ENCODE measurements around the gene OR6C70.
"Not testable (repeated sequence)": the region's sequence is repeated elsewhere in the genome, so short reads cannot be mapped to it uniquely, and the experiment has no call there.

The OR6C70 gene

DNA sequence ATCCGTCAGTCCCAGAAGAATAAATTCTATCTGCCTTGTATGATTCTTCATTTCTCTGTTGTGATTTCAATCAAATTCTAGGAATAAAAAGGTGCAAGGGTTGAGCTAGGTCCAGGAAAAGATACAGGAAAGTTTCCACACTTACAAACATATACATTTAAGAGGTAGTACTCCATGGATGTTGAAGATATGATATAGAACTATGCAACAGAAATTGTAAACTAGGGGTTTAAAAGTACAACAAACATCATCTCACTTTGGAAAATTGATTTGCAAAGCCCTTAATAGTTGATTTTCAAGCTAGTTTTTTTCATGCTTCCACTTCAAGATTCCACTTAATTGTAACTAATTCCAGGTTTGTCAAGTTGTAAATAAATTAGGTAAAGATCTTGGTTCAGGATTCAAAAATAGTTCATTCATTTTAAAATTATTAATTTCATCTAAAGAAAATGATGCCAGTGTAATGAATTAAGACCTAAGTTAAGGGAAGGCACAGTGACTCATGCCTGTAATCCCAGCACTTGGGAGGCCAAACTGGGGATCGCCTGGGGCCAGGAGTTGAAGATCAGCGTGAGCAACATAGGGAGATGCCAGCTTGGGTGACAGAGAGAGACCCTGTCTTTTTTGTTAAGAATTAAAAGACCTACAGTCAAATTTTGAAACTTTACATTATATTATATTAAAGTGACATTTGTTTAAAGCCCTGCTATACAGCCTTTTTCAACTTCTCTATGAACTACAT lies at the start of gene OR6C70:
TSS of gene OR6C70 (minus strand) at position 51 of the 742 bp plus-strand sequence. CDS start at position 51, 0 bp downstream.
- no peak for DNase-seq

DNA sequence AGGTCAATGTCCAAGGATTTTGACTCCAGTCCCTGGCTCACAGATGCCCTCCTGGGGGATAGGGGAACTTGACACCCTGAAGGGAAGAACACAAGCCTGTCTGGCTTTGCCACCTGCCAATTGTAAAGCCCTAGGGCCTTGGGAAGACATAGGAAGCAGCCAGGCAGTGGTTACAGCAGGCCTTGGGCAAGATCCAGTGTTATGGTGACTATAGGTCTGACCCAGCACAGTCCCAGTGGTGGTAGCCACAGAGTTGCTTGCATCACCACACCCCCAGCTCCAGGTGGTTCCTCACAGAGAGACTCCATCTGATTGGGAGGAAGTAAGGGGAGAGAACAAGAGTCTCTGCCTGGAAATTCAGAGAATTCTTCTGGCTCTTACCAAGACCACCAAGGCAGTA lies 46.5 kb upstream of the OR6C70 start:
- DNase-seq, result no peak

DNA sequence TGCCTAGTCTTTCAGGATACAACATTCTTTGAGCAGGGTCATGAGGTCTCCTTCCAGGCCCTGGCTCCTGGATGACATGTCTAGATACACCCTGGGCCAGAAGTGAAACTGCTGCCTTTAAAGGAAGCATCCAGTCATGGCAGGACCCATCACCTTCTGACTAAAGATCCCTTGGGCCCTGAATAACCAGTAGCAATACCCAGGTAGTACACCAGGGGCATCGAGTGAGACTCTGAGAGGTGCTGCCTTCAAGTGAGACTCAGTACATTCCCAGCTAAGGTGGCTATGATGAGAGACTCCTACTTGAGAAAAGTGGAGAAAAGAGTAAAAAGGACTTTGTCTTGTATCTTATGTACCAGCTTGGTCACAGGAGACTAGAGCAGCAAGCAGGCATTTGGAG lies 45.8 kb upstream of the OR6C70 start:
- no peak for DNase-seq

DNA sequence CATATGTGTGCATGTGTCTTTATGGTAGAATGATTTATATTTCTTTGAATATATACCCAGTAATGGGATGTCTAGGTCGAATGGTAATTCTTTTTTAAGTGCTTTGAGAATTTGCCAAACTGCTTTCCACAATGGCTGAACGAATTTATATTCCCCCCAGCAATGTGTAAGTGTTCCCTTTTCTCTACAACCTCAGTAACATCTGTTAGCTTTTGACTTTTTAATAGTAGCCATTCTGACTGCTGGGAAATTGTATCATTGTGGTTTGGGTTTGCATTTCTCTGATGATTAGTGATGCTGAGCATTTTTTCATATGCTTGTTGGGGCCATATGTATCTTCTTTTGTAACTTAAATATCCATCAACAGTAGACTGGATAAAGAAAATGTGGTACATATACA lies 31.7 kb upstream of the OR6C70 start:
- no peak for DNase-seq

DNA sequence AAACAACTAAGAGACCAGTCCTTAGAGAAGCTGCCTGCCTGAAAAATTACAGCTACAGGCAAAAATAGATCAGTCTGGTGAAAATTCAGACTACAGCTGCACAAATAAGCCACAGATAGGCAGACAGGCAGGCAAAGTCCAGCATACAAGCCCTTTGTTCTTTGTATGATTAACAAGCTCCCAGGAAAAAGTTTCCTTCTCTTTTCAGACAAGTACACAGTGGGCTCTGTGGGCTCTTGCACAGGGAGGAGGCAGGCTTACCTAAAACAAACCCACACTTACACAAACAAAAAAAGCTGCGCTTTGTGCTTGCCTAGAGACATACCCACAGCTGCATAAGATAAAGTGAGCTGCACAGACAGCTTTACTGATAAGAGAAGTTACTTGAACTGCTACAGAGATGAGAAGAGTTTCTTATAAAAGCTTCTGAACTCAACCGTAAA lies 29.9 kb upstream of the OR6C70 start:
- DNase-seq, result no peak

DNA sequence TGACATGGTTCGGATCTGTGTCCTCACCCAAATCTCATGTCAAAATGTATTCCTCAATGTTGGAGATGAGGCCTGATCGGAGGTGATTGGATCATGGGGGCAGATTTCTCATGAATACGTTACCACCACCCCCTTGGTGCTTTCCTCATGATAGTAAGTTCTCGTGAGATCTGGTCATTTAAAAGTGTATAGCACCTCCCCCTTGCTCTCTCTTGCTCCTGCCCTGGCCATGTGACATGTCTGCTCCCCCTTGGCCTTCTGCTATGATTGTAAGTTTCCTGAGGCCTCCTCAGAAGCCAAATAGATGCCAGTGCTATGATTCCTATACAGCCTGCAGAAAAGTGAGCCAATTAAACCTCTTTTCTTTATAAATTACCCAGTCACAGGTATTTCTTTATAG lies 29.3 kb upstream of the OR6C70 start:
- DNase-seq, result no peak

DNA sequence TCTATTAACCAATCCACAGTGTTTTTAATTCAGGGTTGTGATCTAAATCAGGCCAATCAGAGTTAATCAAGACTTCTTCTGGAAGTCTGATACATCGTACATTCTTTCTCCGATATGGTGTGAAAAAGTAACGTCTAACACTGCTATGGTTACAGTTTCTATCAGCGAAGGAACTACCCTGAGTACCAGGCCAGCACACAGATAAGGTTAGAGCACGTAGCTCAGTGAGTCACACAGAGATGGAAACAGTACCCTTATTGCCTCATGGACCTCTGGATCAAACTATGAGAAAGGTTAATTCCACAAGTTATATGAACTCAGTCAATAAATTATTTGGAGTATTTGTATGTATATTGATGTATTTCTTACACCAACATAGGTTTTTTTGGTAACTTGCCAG lies 25.6 kb upstream of the OR6C70 start:
- no peak for DNase-seq

DNA sequence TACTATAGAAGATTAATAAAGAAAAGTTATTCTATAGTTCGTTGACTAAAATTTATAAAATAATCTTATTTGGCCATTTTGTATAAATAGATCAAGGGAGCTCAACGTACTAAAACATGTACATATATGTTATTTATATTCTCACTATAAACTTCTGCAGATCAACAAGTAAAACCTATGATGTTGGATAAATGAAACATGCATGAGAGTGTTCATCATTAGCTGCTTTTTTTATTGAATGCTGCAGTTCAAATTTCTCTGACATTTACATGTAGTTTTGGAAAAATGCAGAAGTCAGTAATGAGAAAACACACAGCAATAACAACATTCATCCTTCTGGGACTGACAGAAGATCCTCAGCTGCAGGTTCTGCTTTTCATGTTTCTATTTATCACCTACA lies 22.1 kb upstream of the OR6C70 start, which contains the start of gene OR6C68:
TSS of gene OR6C68 (plus strand) at position 301 of the 400 bp plus-strand sequence. CDS start at position 301, 0 bp downstream.
- no peak for DNase-seq

DNA sequence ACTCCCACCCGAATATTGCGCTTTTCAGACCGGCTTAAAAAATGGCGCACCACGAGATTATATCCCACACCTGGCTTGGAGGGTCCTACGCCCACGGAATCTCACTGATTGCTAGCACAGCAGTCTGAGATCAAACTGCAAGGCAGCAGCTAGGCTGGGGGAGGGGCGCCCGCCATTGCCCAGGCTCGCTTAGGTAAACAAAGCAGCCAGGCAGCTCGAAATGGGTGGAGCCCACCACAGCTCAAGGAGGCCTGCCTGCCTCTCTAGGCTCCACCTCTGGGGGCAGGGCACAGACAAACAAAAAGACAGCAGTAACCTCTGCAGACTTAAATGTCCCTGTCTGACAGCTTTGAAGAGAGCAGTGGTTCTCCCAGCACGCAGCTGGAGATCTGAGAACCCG lies 14.3 kb upstream of the OR6C70 start:
- DNase-seq, result not testable (repeated sequence)

DNA sequence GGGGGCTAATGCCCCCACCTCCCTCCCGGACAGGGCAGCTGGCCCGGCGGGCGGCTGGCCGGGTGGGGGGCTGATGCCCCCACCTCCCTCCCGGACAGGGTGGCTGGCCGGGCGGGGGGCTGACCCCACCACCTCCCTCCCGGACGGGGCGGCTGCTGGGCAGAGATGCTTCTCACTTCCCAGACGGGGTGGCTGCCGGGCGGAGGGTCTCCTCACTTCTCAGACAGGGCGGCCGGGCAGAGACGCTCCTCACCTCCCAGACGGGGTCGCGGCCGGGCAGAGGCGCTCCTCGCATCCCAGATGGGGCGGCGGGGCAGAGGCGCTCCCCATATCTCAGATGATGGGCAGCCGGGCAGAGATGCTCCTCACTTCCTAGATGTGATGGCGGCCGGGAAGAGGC lies 9.2 kb upstream of the OR6C70 start:
- DNase-seq, result not testable (repeated sequence)

DNA sequence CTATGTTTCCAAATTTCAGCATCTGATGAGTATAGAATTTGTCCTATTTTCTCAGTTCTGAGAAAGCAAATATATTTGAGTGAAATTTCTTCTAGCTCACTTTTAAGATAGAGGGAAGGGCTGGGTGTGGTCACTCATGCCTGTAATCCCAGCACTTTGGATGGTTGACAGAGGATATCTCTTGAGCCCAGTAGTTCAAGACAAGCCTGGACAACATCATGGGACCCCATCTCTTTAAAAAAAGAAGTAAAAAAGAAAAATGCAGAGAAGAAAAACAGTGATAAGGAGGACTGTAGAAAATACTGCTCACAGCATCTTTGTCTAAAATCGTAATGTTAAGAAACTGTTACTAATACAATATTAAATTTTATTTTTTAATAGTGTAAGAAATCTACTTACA lies 2.3 kb upstream of the OR6C70 start:
- DNase-seq, result no peak

DNA sequence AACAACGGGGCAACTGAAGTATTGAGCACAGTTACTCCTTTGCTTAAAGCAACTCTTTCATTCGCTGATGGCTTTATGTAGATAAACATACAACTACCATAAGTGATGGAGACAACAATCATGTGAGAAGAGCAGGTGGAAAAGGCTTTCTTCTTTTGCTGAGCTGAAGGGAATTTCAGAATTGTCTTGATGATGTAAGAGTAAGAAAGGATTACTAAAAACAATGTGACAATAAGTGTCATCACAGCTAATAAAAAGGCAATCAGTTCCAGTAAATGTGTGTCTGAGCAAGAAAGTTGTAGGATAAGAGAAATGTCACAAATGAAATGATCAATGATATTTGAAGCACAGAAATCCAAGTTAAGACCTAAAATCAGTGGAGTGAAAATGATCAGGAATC lies 647 bp downstream of the OR6C70 start:
- no peak for DNase-seq

DNA sequence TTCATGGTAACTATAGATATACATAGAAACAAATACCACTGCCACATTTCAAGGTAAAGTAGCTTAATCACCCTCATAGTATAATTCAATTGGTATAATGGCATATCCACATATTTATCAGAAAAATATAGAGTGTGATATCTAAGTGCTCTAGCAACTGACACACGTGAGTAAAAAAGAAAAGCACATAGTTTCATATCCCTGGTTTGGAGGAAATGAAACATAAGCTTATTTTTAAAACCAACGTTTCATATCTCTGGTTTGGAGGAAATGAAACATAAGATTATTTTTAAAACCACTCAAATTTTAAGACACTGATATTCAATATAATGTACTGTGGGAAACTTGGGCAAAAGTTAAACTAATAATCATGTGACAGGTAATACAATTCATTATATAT lies 2.1 kb downstream of the OR6C70 start:
- DNase-seq, result no peak

DNA sequence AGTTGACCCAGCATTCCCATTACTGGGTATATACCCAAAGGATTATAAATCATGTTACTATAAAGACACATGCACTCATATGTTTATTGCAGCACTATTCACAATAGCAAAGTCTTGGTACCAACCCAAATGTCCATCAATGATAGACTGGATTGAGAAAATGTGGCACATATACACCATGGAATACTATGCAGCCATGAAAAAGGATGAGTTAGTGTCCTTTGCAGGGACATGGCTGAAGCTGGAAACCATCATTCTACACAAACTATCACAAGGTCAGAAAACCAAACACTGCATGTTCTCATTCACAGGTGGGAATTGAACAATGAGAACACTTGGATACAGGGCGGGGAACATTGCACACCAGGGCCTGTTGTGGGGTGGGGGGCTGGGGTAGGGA lies 5.0 kb downstream of the OR6C70 start:
- not testable (repeated sequence) for DNase-seq

DNA sequence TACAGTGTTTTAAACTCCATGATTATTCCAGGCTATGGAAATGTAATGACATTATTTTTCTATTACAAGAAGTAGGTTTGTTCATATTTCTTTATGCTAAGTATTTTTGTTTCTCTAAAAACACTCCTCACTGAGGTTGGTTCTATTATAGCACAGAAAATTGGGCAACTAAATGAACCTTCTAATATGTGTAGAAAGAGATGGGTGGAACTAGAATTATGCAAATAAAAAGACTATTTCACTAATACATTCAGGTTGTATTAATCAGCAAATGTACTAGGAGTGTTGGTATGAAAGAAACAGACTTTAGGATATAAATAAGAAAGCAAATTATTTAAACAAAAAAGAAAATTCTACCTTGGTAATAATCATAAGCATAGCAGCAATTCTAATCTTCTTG lies 21.1 kb downstream of the OR6C70 start:
- no peak for DNase-seq

DNA sequence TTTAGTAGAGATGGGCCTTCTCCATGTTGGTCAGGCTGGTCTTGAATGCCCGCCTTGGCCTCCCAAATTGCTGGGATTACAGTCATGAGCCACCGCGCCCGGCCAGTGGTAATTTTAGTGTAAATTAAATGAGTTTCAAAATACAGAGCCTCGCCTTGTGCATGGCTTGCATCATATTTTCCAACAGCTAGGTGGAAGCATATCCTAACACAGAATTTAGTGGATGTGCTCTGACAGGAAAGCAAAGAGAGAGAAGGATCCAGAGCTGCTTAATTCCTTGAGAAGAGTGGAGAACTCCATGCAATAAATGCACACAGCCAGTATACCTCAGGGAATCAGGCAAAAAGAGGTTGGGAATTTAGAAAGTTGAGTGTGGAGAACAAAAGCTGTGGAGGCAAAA lies 23.6 kb downstream of the OR6C70 start:
- no peak for DNase-seq

DNA sequence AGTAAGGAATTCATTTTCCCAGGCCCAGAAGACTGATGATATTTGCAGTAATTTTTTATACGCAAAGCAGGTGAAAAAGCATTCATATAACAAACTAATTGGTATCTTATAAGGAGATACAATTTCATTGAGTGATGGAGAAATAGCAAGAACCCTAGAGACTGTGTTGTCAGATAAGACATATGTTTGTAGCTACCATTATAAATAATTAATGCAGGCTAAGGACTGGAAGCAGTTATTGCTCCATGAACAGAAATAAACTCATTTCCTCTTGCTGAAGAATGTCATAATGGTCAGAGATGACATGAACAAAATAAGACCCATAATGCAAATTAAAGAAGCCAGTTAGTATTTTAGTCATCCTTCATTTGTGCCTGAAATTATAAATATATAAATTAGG lies 24.6 kb downstream of the OR6C70 start:
- DNase-seq, result no peak

DNA sequence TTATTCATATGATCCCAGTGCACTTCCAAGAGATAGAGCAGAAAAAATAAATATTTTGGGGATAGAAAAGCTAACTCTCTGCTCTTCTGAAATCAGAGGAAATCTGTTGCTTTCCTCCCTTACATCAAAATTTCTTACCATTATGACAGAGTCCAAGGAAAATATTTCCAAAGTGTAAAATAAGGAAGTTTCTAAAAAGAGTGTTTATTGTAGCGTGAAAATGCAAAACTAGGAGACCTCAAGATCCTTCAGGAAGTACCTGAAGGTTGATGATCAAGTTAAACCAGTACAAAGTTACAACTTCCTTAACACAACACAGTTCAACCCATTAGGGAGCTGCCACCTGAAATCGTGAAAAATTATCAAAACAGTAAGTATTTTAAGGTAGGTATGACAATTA lies 26.2 kb downstream of the OR6C70 start, which contains the start of gene OR6C2:
TSS of gene OR6C2 (plus strand) at position 301 of the 400 bp plus-strand sequence. CDS start 8,138 bp downstream, outside the sequence.
- no peak for DNase-seq

DNA sequence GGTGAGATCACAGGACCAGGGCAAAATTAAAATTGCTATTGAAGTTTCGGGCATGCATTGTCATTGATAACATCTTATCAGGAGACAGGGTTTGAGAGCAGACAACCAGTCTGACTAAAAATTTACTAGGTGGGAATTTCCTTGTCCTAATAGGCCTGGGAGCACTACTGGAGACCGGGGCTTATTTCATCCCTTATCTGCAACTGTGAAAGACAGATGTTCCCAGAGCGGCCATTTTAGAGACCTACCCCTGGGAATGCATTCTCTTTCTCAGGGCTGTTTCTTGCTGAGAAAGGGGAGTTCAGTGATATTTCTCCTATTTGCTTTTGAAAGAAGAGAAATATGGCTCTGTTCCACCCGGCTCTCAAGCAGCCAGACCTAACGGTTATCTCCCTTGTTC lies 28.7 kb downstream of the OR6C70 start:
- DNase-seq, result not testable (repeated sequence)

DNA sequence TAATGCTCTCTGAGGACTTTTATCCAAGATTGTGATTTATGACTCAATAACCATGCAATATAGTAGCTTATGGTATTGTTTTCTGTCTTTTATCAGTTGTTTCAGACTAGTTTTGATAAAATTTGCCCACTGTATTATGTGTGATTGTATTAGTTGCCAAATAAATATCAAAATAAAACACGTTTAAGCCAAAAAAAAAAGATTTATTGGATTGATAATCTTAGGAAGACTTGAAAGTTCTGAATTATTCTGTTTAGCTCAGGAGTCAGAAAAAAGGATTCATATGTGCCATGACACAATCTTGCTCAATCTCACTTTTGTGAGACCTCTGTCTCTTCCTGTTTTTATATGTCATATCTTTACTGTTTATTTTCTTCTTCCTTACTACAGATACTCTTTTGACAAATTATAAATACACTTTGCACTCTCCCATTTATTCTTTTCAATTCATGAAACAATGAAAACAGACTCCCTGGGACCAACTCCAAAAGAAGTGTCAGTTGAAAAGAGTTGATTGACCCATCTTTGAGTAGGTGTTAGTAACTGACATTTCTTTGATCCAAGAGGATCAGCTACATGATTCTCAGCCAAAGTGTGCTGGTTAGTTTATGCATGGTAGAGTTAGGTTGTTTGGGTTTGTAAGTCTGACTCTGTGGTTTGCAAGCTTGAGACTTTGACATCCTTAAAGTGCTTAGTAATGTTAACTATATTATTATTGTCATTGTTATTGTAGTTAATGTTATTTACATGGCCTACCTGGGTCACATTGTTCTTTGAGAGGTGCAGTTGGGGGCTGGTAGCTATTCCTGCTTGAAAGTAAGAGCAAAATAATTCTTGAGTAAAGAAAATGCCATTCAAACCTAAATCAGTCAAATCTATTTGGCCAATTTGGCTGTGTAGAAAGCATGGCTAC lies 41.4 kb downstream of the OR6C70 start:
- DNase-seq, result no peak

DNA sequence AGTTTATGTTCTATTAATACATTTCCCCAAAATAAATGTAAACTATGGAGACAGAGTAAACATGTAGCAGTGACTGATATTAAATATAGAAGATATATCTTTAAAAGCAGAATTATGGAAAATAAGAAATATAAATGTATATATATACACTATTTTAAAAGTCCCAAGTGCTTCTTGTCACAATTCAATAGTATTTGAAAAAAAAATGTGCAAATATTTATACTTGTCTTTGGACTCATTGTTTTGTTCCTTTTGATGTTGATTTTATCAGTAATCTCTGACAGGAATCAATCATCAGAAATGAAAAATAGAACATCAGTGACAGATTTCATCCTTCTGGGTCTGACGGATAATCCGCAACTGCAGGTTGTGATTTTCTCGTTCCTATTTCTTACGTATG lies 44.0 kb downstream of the OR6C70 start, which contains the start of gene OR6C76:
TSS of gene OR6C76 (plus strand) at position 301 of the 400 bp plus-strand sequence. CDS start at position 301, 0 bp downstream.
- DNase-seq, result no peak

DNA sequence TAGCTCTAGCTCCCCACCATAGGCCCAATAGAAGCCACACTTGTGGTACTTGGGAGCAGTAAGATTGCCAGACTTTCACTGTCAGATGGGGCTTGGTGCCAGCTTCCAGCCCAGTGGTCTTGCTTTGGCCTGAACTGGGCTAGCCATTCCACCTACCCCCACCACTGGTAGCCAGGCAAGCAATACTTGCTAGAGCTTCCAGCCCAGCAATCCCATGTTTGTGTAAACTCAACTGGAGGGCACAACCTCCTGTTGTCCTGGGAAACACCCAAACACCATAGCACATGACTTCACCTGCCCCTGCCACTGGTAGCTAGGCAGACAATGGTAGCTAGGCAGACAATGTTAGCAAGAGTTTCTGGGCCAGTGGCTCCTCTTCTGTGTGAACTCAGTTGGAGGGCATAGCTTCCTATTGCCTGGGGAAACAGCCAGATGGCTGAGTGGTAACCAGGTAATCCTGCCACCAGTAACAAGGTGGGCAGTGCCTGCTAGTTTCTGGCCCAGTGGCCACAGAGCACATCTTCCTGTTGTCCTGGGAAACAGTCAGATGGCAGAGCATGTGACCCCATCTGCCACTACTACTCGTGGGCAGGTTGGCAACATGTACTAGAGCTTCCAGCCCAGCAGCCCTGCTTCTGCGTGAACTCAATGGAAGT lies 49.5 kb downstream of the OR6C70 start:
- no peak for DNase-seq
